CD4-positive, alpha-beta T cell (primary cell): ENCODE results near the gene MAP4. TPM values are rescaled to one million over a fixed set of nuclear protein-coding genes. Genes with fewer than 3 reads are reported as not detected.

Experiments
- ATAC-seq: fragments of 200-7000 bp; cut with Tn5 transposase; one replicate; pipeline ENCODE4 v1.10.0; 2022; ENCODE audit warnings: mild to moderate bottlenecking; ENCODE audit not compliant: poor library complexity
- CTCF ChIA-PET: fragments of 350-600 bp; sonication (Branson Sonifier 250); formaldehyde crosslinking; loops from one replicate; lab custom pipeline; 2021; ENCODE audit warnings: antibody characterized with exemption, inconsistent platforms; lab: Charles Lee
- POLR2A ChIA-PET: fragments of 350-600 bp; sonication (Branson Sonifier 250); formaldehyde crosslinking; loops from one replicate; lab custom pipeline; 2021; ENCODE audit warnings: antibody characterized with exemption, inconsistent platforms; lab: Charles Lee
- DNase-seq, 14 experiments: peaks; one replicate each; pipeline ENCODE4 v3.0.0-alpha.2; 2013 to 2020; ENCODE audit warnings: mixed read lengths in 2 of 14
- H3K27ac ChIP-seq, 2 donors: one replicate each; pipeline versions ENCODE4 v1.5.1 to v1.7.0; 2013; ENCODE audit warnings: low read length in 2 of 2, low read depth in 1 of 2, mild to moderate bottlenecking in 1 of 2
- H3K27me3 ChIP-seq, 2 experiments: 1 replicate in 1 of 2; 2 replicates in 1 of 2; pipeline versions ENCODE4 v1.6.1 to v1.7.0; 2013; ENCODE audit warnings: low read length in 2 of 2, control low read depth in 1 of 2, mild to moderate bottlenecking in 1 of 2, moderate library complexity in 1 of 2; ENCODE audit not compliant: insufficient read depth in 2 of 2, control insufficient read depth in 1 of 2
- H3K36me3 ChIP-seq: one replicate; pipeline ENCODE4 v1.6.1; 2013; ENCODE audit warnings: low read length, control low read depth; ENCODE audit not compliant: insufficient read depth
- H3K4me1 ChIP-seq: one replicate; pipeline ENCODE4 v1.6.1; 2013; ENCODE audit warnings: low read length, control low read depth; ENCODE audit not compliant: insufficient read depth
- H3K4me3 ChIP-seq: one replicate; pipeline ENCODE4 v1.5.1; 2013; ENCODE audit warnings: mild to moderate bottlenecking, low read length, moderate library complexity
- H3K9me3 ChIP-seq, 2 experiments: 1 replicate in 1 of 2; 2 replicates in 1 of 2; pipeline versions ENCODE4 v1.6.1 to v1.7.0; 2013; ENCODE audit warnings: low read length in 2 of 2, mild to moderate bottlenecking in 2 of 2, control low read depth in 1 of 2, moderate library complexity in 1 of 2; ENCODE audit not compliant: control insufficient read depth in 1 of 2, insufficient read depth in 1 of 2
- H3K27ac Mint-ChIP-seq: one replicate; pipeline ENCODE4 v1.8.0; 2020; ENCODE audit warnings: mixed read lengths
- H3K27me3 Mint-ChIP-seq: one replicate; pipeline ENCODE4 v1.8.0; 2021; ENCODE audit warnings: mixed read lengths
- H3K36me3 Mint-ChIP-seq: one replicate; pipeline ENCODE4 v1.8.0; 2021; ENCODE audit warnings: low read depth, mixed read lengths
- H3K4me1 Mint-ChIP-seq: one replicate; pipeline ENCODE4 v1.8.0; 2021; ENCODE audit warnings: low read depth, mixed read lengths
- H3K4me3 Mint-ChIP-seq: one replicate; pipeline ENCODE4 v1.8.0; 2020; ENCODE audit warnings: mild to moderate bottlenecking, mixed read lengths
- H3K9me3 Mint-ChIP-seq: one replicate; pipeline ENCODE4 v1.8.0; 2020; ENCODE audit warnings: mixed read lengths
- intact Hi-C, 2 experiments: fragments of 100-400 bp; cut with DNase I in 1 of 2; cut with micrococcal nuclease in 1 of 2; formaldehyde crosslinking; loops; one replicate each; pipeline versions ENCODE4 v1.15.1 to v1.9.0; 2023 to 2025; cut with DNase I, micrococcal nuclease
- total RNA-seq, 174 experiments: library from RNA in 2 of 174; stranded (reverse) in 2 of 174; gene quantifications; one replicate each; pipeline ENCODE4 v1.2.3 and lab custom pipeline; 2021 to 2026
- TF ChIP-seq, protein P1 (sequence below): fragments of 200-600 bp; IDR thresholded peaks from one replicate; pipeline ENCODE4 v1.8.0; 2022; ENCODE audit warnings: antibody characterized with exemption, mild to moderate bottlenecking

Gene MAP4
- total RNA-seq, 2 experiments from 2014 or later, result 42.2 to 42.6 TPM

DNA sequence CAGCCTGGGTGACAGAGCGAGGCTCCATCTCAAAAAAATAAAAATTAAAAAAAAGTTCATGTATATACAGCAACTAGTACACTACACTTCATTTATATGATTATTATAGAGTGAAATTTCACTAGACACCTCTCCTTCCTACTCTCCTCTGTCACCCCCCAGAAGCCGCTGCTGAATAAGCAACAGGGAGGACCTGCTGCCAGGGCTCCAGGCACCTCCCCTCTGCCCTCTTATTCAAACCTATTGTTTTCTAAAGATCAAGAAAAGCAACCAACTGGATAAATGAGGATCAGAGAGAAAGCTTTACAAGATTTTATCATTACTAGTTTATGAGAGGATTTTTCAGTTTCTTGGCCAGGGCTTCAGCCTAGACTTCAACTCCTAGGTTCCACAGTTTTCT, 141.8 kb downstream of the MAP4 start:
- intact Hi-C loops, result no loop called here
- Mint-ChIP-seq H3K4me1 (peaks cover 5% of the 10 kb centered on the region), H3K36me3 (peaks cover 37% of the 10 kb centered on the region), H3K27me3 (no peaks in the 10 kb centered on the region), H3K9me3 (no peaks in the 10 kb centered on the region), H3K27ac (no peak overlapping the region), H3K4me3 (no peak overlapping the region)
- Histone ChIP-seq H3K36me3 (peaks cover 29% of the 10 kb centered on the region), H3K4me3 (no peak overlapping the region), H3K9me3 (no peaks in the 10 kb centered on the region), H3K27me3 (no peaks in the 10 kb centered on the region), H3K4me1 (no peaks in the 10 kb centered on the region), H3K27ac (no peak overlapping the region)
- DNase-seq (no peak), ATAC-seq (no peak)
- ChIA-PET CTCF (no interaction called here), POLR2A (no interaction called here)
- TF ChIP-seq, protein P1, sequence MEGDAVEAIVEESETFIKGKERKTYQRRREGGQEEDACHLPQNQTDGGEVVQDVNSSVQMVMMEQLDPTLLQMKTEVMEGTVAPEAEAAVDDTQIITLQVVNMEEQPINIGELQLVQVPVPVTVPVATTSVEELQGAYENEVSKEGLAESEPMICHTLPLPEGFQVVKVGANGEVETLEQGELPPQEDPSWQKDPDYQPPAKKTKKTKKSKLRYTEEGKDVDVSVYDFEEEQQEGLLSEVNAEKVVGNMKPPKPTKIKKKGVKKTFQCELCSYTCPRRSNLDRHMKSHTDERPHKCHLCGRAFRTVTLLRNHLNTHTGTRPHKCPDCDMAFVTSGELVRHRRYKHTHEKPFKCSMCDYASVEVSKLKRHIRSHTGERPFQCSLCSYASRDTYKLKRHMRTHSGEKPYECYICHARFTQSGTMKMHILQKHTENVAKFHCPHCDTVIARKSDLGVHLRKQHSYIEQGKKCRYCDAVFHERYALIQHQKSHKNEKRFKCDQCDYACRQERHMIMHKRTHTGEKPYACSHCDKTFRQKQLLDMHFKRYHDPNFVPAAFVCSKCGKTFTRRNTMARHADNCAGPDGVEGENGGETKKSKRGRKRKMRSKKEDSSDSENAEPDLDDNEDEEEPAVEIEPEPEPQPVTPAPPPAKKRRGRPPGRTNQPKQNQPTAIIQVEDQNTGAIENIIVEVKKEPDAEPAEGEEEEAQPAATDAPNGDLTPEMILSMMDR, result no peak

DNA sequence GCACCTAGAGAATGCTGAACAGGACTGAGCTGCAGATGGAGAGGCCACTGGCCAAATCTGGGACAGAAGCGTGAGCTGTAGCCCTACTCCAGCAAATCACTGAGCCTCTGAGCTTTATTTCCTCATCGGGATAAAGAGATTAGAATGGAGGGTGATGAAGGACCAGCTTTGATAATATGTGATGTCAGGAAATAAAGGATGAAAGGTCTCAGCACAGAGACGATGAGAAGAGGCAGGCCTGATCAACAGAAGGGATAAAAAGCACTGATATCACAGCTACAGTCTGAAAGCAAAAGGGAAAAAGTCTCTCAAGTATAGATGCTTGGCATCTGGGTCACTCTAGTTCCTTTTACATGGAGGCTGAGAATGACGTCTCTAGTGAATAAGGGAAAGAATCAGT, 143.3 kb downstream of the MAP4 start:
- Mint-ChIP-seq H3K4me1 (peaks cover 5% of the 10 kb centered on the region), H3K9me3 (no peaks in the 10 kb centered on the region), H3K27ac (no peak overlapping the region), H3K27me3 (no peaks in the 10 kb centered on the region), H3K4me3 (no peak overlapping the region), H3K36me3 (peaks cover 48% of the 10 kb centered on the region)
- ATAC-seq, result no peak
- Histone ChIP-seq H3K9me3 (no peaks in the 10 kb centered on the region), H3K36me3 (peaks cover 43% of the 10 kb centered on the region), H3K4me1 (no peaks in the 10 kb centered on the region), H3K27me3 (no peaks in the 10 kb centered on the region), H3K27ac (no peak overlapping the region), H3K4me3 (no peak overlapping the region)
- POLR2A ChIA-PET, result no interaction called here
- CTCF ChIA-PET, result no interaction called here
- intact Hi-C loops, result no loop called here
- TF ChIP-seq, protein P1, result no peak
- no peak for DNase-seq

DNA sequence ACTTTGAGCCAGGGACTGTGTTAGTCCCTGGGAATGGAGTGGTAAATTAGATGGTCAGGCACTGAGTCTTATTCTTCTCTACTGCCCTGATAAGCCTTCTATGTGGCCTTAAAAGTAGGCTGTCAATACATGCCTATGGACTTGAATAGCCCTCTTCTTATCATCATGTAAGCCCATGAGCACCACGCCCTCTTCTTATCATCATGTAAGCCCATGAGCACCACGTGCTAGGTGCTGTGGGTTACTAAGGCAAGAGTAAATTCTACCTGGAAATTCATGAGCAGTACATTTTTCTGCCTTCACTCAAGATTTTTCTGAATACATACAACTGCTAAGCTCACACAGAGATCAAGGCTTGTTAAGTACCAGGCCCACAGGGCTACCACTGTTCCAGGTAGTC, 144.8 kb downstream of the MAP4 start:
- no peak for ATAC-seq
- no peak overlapping the region for H3K4me3 ChIP-seq
- no peak for DNase-seq
- ChIA-PET POLR2A (no interaction called here), CTCF (no interaction called here)
- H3K27me3 ChIP-seq, result no peaks in the 10 kb centered on the region
- H3K27ac Mint-ChIP-seq, result no peak overlapping the region
- TF ChIP-seq, protein P1, result no peak
- H3K4me3 Mint-ChIP-seq, result no peak overlapping the region
- H3K36me3 Mint-ChIP-seq, result peaks cover 56% of the 10 kb centered on the region
- intact Hi-C loops, result no loop called here
- H3K36me3 ChIP-seq, result peaks cover 55% of the 10 kb centered on the region
- no peak overlapping the region for H3K27ac ChIP-seq
- H3K27me3 Mint-ChIP-seq, result no peaks in the 10 kb centered on the region
- no peaks in the 10 kb centered on the region for H3K4me1 Mint-ChIP-seq
- no peaks in the 10 kb centered on the region for H3K9me3 ChIP-seq
- no peaks in the 10 kb centered on the region for H3K9me3 Mint-ChIP-seq
- no peaks in the 10 kb centered on the region for H3K4me1 ChIP-seq
